ENCODE measurements around the gene DMRT1.

The DMRT1 gene

DNA sequence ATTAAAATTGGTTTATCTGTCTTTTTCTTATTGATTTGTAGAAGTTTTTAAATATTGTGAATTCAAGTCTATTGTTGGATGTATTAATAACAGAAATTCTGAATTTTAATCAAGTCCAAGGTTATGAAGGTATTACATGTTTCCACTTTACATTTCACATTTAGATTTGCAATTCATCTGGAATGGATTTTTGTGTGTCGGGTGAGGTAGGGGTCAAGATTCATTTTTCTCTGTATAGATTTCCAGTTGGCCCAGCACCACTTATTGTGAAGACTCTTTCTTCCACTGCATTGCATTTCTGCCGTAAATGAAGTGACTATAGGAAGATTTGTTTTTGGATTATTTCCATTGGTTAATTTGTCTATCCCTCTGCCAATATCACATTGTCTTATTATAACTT is 173.1 kb downstream of the DMRT1 start:
- Histone ChIP-seq H3F3A (ENCODE audit: insufficient read depth, low read length) (no peaks in the 10 kb centered on the region), H4K20me1 (ENCODE audit: insufficient read depth, low read length) (no peaks in the 10 kb centered on the region), H3K27me3 (replicated peaks; ENCODE audit: insufficient read depth, low read length) (no peaks in the 10 kb centered on the region), H3K9me2 (replicated peaks; ENCODE audit: insufficient read depth, low read length) (no peaks in the 10 kb centered on the region), H3K4me3 (ENCODE audit: low read length) (no peak overlapping the region), H3K4me2 (ENCODE audit: low read depth, low read length) (no peak overlapping the region), H3K4me1 (ENCODE audit: low read length) (no peaks in the 10 kb centered on the region), H2AFZ (ENCODE audit: low read length) (no peak overlapping the region), H3K9me3 (replicated peaks; ENCODE audit: insufficient read depth, low read length) (no peaks in the 10 kb centered on the region), H3K9ac (ENCODE audit: low read length) (no peak overlapping the region), H3K36me3 (replicated peaks; ENCODE audit: insufficient read depth, low read length) (no peaks in the 10 kb centered on the region), H3K79me2 (ENCODE audit: low read length) (no peaks in the 10 kb centered on the region), H3K27ac (ENCODE audit: low read length) (no peak overlapping the region)
- TF ChIP-seq EZH2phosphoT487 (IDR thresholded peaks at IDR 0.05; ENCODE audit: low read length) (no peak), EZH2 (optimal IDR thresholded peaks at IDR 0.05; ENCODE audit: low read depth, low read length) (no peak)
- TF ChIP-seq, protein P1, sequence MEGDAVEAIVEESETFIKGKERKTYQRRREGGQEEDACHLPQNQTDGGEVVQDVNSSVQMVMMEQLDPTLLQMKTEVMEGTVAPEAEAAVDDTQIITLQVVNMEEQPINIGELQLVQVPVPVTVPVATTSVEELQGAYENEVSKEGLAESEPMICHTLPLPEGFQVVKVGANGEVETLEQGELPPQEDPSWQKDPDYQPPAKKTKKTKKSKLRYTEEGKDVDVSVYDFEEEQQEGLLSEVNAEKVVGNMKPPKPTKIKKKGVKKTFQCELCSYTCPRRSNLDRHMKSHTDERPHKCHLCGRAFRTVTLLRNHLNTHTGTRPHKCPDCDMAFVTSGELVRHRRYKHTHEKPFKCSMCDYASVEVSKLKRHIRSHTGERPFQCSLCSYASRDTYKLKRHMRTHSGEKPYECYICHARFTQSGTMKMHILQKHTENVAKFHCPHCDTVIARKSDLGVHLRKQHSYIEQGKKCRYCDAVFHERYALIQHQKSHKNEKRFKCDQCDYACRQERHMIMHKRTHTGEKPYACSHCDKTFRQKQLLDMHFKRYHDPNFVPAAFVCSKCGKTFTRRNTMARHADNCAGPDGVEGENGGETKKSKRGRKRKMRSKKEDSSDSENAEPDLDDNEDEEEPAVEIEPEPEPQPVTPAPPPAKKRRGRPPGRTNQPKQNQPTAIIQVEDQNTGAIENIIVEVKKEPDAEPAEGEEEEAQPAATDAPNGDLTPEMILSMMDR (IDR thresholded peaks at IDR 0.05; ENCODE audit: low read length) = no peak
- DNase-seq = no peak

DNA sequence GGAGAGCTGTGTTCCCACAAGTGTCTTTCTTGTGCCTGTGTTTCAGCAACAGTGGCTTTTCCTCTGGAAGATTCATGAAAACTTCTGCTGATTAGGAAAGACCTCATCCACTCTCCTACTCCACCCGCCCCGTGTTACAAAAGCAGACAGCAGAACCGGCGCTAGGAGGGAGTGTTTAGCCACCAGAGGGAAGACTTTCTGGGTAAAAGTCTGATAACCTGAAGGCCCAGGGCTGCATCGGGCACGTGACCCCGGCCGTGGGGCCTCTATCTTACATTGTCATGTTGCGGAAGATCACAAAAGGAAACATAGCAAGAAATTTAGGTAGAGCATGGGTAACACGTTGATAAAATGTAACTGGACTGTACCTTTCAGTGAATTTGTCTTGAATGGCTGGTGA is 176.6 kb downstream of the DMRT1 start:
- Histone ChIP-seq H3K4me2 (ENCODE audit: low read depth, low read length) (peak overlapping the region; percentile 27; the same call in 1 of the 2 replicates), H3K79me2 (ENCODE audit: low read length) (no peaks in the 10 kb centered on the region), H3K36me3 (replicated peaks; ENCODE audit: insufficient read depth, low read length) (no peaks in the 10 kb centered on the region), H3K27me3 (replicated peaks; ENCODE audit: insufficient read depth, low read length) (no peaks in the 10 kb centered on the region), H3K4me3 (ENCODE audit: low read length) (no peak overlapping the region), H3K4me1 (ENCODE audit: low read length) (no peaks in the 10 kb centered on the region), H3K27ac (ENCODE audit: low read length) (no peak overlapping the region), H2AFZ (ENCODE audit: low read length) (0 out of 2 replicates have a peak overlapping the region, but pooled peaks have one; percentile 45), H3K9me3 (replicated peaks; ENCODE audit: insufficient read depth, low read length) (no peaks in the 10 kb centered on the region), H3K9me2 (replicated peaks; ENCODE audit: insufficient read depth, low read length) (no peaks in the 10 kb centered on the region), H3K9ac (ENCODE audit: low read length) (no peak overlapping the region), H3F3A (ENCODE audit: insufficient read depth, low read length) (no peaks in the 10 kb centered on the region), H4K20me1 (ENCODE audit: insufficient read depth, low read length) (no peaks in the 10 kb centered on the region)
- DNase-seq = peak; percentile 65
- TF ChIP-seq, protein P1 (IDR thresholded peaks at IDR 0.05; ENCODE audit: low read length) = peak; percentile 75
- no peak for TF ChIP-seq EZH2phosphoT487 (IDR thresholded peaks at IDR 0.05; ENCODE audit: low read length)

Measured in MM.1S (cell line).